A673 (cell line): ENCODE results near the gene ULK4. TPM values are rescaled to one million over a fixed set of nuclear protein-coding genes. Genes with fewer than 3 reads are reported as not detected.

Experiments used
- BruUV-seq: library from RNA; stranded (reverse); fragments of 400-500 nt; replicated peaks from 2 replicates; lab custom pipeline; 2021; lab: Mats Ljungman, UMichigan
- CTCF ChIA-PET: fragments of 300-600 bp; sonication (Branson Sonifier 250); formaldehyde crosslinking; loops from one replicate; lab custom pipeline; 2022; ENCODE audit warnings: antibody characterized with exemption; lab: Charles Lee
- POLR2A ChIA-PET: fragments of 300-600 bp; sonication (Branson Sonifier 250); formaldehyde crosslinking; loops from one replicate; lab custom pipeline; 2022; ENCODE audit warnings: antibody characterized with exemption; ENCODE audit not compliant: low non-redundant PET; lab: Charles Lee
- DNase-seq: peaks from one replicate; pipeline ENCODE4 v3.0.0-alpha.2; 2015; ENCODE audit warnings: low spot score
- H3K27ac ChIP-seq: fragments of 200-600 bp; sonication (generic); 2 replicates; pipeline ENCODE4 v1.5.1; 2016; ENCODE audit warnings: mixed run types, low read depth, mild to moderate bottlenecking, mixed read lengths, antibody characterized with exemption, low read length; ENCODE audit not compliant: poor library complexity, severe bottlenecking
- H3K27me3 ChIP-seq: fragments of 200-600 bp; sonication (generic); replicated peaks from 2 replicates; pipeline ENCODE4 v1.6.1; 2017; ENCODE audit warnings: mixed run types, low read depth, mild to moderate bottlenecking, mixed read lengths, antibody characterized with exemption, low read length; ENCODE audit not compliant: insufficient read depth, poor library complexity
- H3K36me3 ChIP-seq: fragments of 200-600 bp; sonication (generic); 2 replicates; pipeline ENCODE4 v1.6.1; 2016; ENCODE audit warnings: mixed run types, mild to moderate bottlenecking, mixed read lengths, antibody characterized with exemption, low read length; ENCODE audit not compliant: insufficient read depth, poor library complexity, severe bottlenecking
- H3K4me1 ChIP-seq: fragments of 200-600 bp; sonication (generic); 2 replicates; pipeline ENCODE4 v1.6.1; 2017; ENCODE audit warnings: mixed run types, mild to moderate bottlenecking, mixed read lengths, antibody characterized with exemption, low read length; ENCODE audit not compliant: insufficient read depth, poor library complexity, severe bottlenecking
- H3K4me3 ChIP-seq: fragments of 200-600 bp; sonication (generic); 2 replicates; pipeline ENCODE4 v1.5.1; 2016; ENCODE audit warnings: low read depth, mixed run types, mild to moderate bottlenecking, mixed read lengths, low read length; ENCODE audit not compliant: poor library complexity, severe bottlenecking
- H3K9me3 ChIP-seq: fragments of 200-600 bp; sonication (generic); 2 replicates; pipeline ENCODE4 v1.6.1; 2016; ENCODE audit warnings: mixed run types, low read depth, mild to moderate bottlenecking, mixed read lengths, antibody characterized with exemption, low read length; ENCODE audit not compliant: poor library complexity, severe bottlenecking
- EZH2 ChIP-seq: fragments of 200-600 bp; sonication (generic); IDR thresholded peaks from 2 replicates; pipeline ENCODE4 v1.6.1; 2017; ENCODE audit warnings: borderline replicate concordance, low read depth, mild to moderate bottlenecking, mixed read lengths, antibody characterized with exemption, low read length; ENCODE audit not compliant: poor library complexity, severe bottlenecking
- intact Hi-C: fragments of 100-400 bp; cut with micrococcal nuclease; formaldehyde crosslinking; loops from one replicate; pipeline ENCODE4 v1.10.0; 2022; ENCODE audit not compliant: unreplicated experiment
- total RNA-seq: library from RNA; stranded (reverse); gene quantifications from 2 replicates; pipeline ENCODE4 v1.2.3, GENCODE V29; 2021
- TF ChIP-seq, protein P1 (sequence below): fragments of 300-800, 200-600 bp; sonication (generic); conservative IDR thresholded peaks from 2 replicates; pipeline ENCODE4 v1.5.1; 2017; ENCODE audit warnings: low read depth, mild to moderate bottlenecking, antibody characterized with exemption, low read length, moderate library complexity, mixed read lengths

Gene ULK4
- total RNA-seq, 1 experiment from 2014 or later = 7.4 TPM

DNA sequence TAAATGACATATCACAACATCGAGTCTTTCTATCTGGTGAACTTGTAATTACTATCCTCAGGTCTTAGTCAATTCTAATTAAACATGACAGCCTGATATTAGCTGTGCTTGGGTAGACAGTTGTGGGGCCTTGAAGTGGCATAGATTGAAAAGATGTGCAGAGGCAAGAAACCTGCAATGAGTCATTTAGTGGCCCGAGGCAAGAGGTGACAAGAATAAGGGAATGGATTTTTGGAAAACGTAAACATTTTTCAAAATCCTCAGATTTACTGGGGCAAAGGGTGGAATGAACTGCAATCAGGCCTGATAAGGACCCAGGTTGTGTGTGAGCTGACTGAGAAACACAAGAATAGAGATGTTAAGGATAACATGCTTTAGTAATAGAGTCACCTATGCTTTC, 29.5 kb upstream of the ULK4 start:
- H3K4me1 ChIP-seq = no peaks in the 10 kb centered on the region
- CTCF ChIA-PET = no interaction called here
- BruUV-seq = no TSS peak
- no peaks in the 10 kb centered on the region for H3K36me3 ChIP-seq
- TF ChIP-seq EZH2 = no peak
- TF ChIP-seq, protein P1, sequence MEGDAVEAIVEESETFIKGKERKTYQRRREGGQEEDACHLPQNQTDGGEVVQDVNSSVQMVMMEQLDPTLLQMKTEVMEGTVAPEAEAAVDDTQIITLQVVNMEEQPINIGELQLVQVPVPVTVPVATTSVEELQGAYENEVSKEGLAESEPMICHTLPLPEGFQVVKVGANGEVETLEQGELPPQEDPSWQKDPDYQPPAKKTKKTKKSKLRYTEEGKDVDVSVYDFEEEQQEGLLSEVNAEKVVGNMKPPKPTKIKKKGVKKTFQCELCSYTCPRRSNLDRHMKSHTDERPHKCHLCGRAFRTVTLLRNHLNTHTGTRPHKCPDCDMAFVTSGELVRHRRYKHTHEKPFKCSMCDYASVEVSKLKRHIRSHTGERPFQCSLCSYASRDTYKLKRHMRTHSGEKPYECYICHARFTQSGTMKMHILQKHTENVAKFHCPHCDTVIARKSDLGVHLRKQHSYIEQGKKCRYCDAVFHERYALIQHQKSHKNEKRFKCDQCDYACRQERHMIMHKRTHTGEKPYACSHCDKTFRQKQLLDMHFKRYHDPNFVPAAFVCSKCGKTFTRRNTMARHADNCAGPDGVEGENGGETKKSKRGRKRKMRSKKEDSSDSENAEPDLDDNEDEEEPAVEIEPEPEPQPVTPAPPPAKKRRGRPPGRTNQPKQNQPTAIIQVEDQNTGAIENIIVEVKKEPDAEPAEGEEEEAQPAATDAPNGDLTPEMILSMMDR = no peak
- H3K4me3 ChIP-seq = no peak overlapping the region
- no peak overlapping the region for H3K27ac ChIP-seq
- DNase-seq = no peak
- intact Hi-C loops = no loop called here
- POLR2A ChIA-PET = no interaction called here
- H3K27me3 ChIP-seq = no peaks in the 10 kb centered on the region
- H3K9me3 ChIP-seq = no peaks in the 10 kb centered on the region

DNA sequence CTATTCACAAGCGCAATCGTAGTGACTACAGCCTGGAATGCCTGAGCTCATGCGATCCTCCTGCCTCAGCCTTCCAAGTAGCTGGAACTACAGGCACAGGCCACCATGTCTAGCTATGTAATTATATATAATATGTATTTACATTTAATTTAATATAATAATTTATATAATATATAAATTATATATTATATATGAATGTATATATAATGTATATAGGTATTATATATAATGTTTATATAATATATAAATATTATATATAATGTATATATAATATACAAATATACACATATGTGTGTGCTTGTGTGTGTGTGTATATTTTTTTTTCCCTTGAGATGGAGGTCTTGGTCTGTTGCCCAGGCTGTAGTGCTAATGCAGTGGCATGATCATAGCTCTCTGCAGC, 27.6 kb upstream of the ULK4 start:
- H3K27ac ChIP-seq = no peak overlapping the region
- TF ChIP-seq, protein P1 = no peak
- no peak for DNase-seq
- POLR2A ChIA-PET = no interaction called here
- CTCF ChIA-PET = no interaction called here
- H3K4me1 ChIP-seq = no peaks in the 10 kb centered on the region
- H3K27me3 ChIP-seq = no peaks in the 10 kb centered on the region
- H3K4me3 ChIP-seq = no peak overlapping the region
- no TSS peak for BruUV-seq
- intact Hi-C loops = no loop called here
- no peaks in the 10 kb centered on the region for H3K9me3 ChIP-seq
- H3K36me3 ChIP-seq = no peaks in the 10 kb centered on the region

DNA sequence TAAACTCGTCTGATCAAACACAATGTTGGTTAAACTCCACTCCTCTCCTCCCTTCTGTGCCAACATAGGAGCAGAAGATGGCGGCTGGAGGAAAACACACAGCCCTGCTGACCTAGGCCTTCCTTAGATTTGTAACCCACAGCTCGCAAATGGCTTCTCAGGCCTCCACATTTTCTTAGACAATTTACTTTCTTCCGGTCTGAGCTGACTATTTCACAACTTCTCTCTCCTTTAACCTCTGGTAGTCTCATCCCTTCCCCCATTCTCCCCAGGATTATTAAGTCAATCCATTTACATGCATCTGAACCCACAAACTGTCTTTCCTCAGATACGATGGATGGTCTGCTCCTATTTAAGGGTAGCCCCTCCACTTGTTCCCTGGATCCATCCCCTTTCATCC, 25.7 kb upstream of the ULK4 start:
- no TSS peak for BruUV-seq
- intact Hi-C loops = no loop called here
- H3K27ac ChIP-seq = no peak overlapping the region
- no peaks in the 10 kb centered on the region for H3K27me3 ChIP-seq
- POLR2A ChIA-PET = no interaction called here
- no peaks in the 10 kb centered on the region for H3K4me1 ChIP-seq
- CTCF ChIA-PET = no interaction called here
- DNase-seq = no peak
- no peaks in the 10 kb centered on the region for H3K36me3 ChIP-seq
- TF ChIP-seq, protein P1 = no peak
- no peak for TF ChIP-seq EZH2
- H3K9me3 ChIP-seq = no peaks in the 10 kb centered on the region
- no peak overlapping the region for H3K4me3 ChIP-seq
